B cell (primary cell): ENCODE data around the gene HOXD4.

ENCODE experiments used
- CTCF ChIP-seq: fragments of 200-600 bp; IDR thresholded peaks from one replicate; pipeline ENCODE4 v1.8.0; 2022; ENCODE audit warnings: antibody characterized with exemption, mild to moderate bottlenecking
- EZH2 ChIP-seq: IDR thresholded peaks from 2 replicates; pipeline ENCODE4 v1.6.1; 2012; ENCODE audit warnings: borderline replicate concordance, low read depth, mild to moderate bottlenecking, moderate library complexity, low read length; ENCODE audit not compliant: insufficient read depth, poor library complexity, severe bottlenecking

- TF ChIP-seq CTCF = no peak
- no peak for TF ChIP-seq EZH2
These were observed 34.7 kb downstream of the HOXD4 start for GRCh38 chr2:176186024-176186423.
